Mammary epithelial cell (primary cell): ENCODE measurements around the gene STK24.

Experiments used
- EZH2 ChIP-seq: IDR thresholded peaks from 2 replicates; pipeline ENCODE4 v1.6.1; 2012; ENCODE audit warnings: low read length, inconsistent platforms, borderline replicate concordance
- TF ChIP-seq, protein P1 (sequence below), 2 donors: IDR thresholded peaks in 1 of 2; conservative IDR thresholded peaks in 1 of 2; 2 replicates each; pipeline ENCODE4 v1.5.1; 2011 to 2012; ENCODE audit warnings: inconsistent platforms in 2 of 2, low read length in 2 of 2, mild to moderate bottlenecking in 2 of 2, control low read depth in 1 of 2, low read depth in 1 of 2; ENCODE audit not compliant: insufficient read depth in 1 of 2; ENCODE audit errors: extremely low read depth in 1 of 2

DNA sequence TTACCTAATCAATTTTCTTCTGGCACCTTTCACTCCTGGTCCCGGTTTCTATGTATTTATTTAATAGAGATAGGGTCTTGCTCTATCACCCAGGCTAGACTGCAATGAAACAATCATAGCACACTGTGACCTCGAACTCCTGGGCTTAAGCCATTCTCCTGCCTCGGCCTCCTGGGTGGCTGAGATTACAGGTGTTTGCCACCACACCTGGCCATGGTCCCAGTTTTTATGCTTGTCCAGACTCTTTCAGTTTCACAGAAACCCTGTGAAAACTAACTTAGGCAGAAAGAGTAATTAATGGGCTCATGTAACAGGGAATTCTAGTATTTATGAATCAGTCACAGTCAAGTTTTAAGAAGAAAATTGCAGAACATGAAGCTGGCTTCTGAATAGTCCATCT lies 9.0 kb upstream of the STK24 start:
- TF ChIP-seq, protein P1, sequence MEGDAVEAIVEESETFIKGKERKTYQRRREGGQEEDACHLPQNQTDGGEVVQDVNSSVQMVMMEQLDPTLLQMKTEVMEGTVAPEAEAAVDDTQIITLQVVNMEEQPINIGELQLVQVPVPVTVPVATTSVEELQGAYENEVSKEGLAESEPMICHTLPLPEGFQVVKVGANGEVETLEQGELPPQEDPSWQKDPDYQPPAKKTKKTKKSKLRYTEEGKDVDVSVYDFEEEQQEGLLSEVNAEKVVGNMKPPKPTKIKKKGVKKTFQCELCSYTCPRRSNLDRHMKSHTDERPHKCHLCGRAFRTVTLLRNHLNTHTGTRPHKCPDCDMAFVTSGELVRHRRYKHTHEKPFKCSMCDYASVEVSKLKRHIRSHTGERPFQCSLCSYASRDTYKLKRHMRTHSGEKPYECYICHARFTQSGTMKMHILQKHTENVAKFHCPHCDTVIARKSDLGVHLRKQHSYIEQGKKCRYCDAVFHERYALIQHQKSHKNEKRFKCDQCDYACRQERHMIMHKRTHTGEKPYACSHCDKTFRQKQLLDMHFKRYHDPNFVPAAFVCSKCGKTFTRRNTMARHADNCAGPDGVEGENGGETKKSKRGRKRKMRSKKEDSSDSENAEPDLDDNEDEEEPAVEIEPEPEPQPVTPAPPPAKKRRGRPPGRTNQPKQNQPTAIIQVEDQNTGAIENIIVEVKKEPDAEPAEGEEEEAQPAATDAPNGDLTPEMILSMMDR (conservative IDR thresholded peaks at IDR 0.05 in 1 of 2, IDR thresholded peaks at IDR 0.05 in 1 of 2; ENCODE audit: extremely low read depth in 1 of 2, insufficient read depth in 1 of 2, low read depth in 1 of 2, low read length in 2 of 2), result no peak
- no peak for TF ChIP-seq EZH2
